ENCODE results near the gene POLG. TPM values are rescaled to one million over a fixed set of nuclear protein-coding genes. Genes with fewer than 3 reads are reported as not detected.

Gene POLG
- total RNA-seq, 1 donor from 2014 or later = 69.3 TPM

GRCh38 chr15:89377024-89377841 is 42.6 kb upstream of the POLG start:
- Mint-ChIP-seq H3K36me3 (ENCODE audit: insufficient read depth) (no peaks in the 10 kb centered on the region), H3K4me1 (ENCODE audit: low read depth) (no peaks in the 10 kb centered on the region), H3K4me3 (ENCODE audit: low read depth) (no peak overlapping the region), H3K27ac (no peak overlapping the region), H3K27me3 (peaks cover 94% of the 10 kb centered on the region), H3K9me3 (ENCODE audit: low read depth) (no peaks in the 10 kb centered on the region)
- TF ChIP-seq, protein P1, sequence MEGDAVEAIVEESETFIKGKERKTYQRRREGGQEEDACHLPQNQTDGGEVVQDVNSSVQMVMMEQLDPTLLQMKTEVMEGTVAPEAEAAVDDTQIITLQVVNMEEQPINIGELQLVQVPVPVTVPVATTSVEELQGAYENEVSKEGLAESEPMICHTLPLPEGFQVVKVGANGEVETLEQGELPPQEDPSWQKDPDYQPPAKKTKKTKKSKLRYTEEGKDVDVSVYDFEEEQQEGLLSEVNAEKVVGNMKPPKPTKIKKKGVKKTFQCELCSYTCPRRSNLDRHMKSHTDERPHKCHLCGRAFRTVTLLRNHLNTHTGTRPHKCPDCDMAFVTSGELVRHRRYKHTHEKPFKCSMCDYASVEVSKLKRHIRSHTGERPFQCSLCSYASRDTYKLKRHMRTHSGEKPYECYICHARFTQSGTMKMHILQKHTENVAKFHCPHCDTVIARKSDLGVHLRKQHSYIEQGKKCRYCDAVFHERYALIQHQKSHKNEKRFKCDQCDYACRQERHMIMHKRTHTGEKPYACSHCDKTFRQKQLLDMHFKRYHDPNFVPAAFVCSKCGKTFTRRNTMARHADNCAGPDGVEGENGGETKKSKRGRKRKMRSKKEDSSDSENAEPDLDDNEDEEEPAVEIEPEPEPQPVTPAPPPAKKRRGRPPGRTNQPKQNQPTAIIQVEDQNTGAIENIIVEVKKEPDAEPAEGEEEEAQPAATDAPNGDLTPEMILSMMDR (IDR thresholded peaks at IDR 0.05; ENCODE audit: unreplicated experiment) = no peak
- no peak for DNase-seq (ENCODE audit: low spot score, unreplicated experiment)

GRCh38 chr15:89376388-89376787 is 41.8 kb upstream of the POLG start:
- no peaks in the 10 kb centered on the region for H3K36me3 Mint-ChIP-seq (ENCODE audit: insufficient read depth)
- no peaks in the 10 kb centered on the region for H3K4me1 Mint-ChIP-seq (ENCODE audit: low read depth)
- TF ChIP-seq, protein P1 (IDR thresholded peaks at IDR 0.05; ENCODE audit: unreplicated experiment) = no peak
- no peak overlapping the region for H3K27ac Mint-ChIP-seq
- H3K4me3 Mint-ChIP-seq (ENCODE audit: low read depth) = no peak overlapping the region
- H3K9me3 Mint-ChIP-seq (ENCODE audit: low read depth) = no peaks in the 10 kb centered on the region
- H3K27me3 Mint-ChIP-seq = peaks cover 91% of the 10 kb centered on the region
- DNase-seq (ENCODE audit: low spot score, unreplicated experiment) = no peak

GRCh38 chr15:89375093-89376005 is 40.7 kb upstream of the POLG start:
- Mint-ChIP-seq H3K4me1 (ENCODE audit: low read depth) (no peaks in the 10 kb centered on the region), H3K27me3 (peaks cover 89% of the 10 kb centered on the region), H3K9me3 (ENCODE audit: low read depth) (no peaks in the 10 kb centered on the region), H3K36me3 (ENCODE audit: insufficient read depth) (no peaks in the 10 kb centered on the region), H3K4me3 (ENCODE audit: low read depth) (no peak overlapping the region), H3K27ac (no peak overlapping the region)
- TF ChIP-seq, protein P1 (IDR thresholded peaks at IDR 0.05; ENCODE audit: unreplicated experiment) = no peak
- DNase-seq (ENCODE audit: low spot score, unreplicated experiment) = no peak

GRCh38 chr15:89374086-89374981 is 39.7 kb upstream of the POLG start:
- DNase-seq (ENCODE audit: low spot score, unreplicated experiment) = no peak
- Mint-ChIP-seq H3K4me1 (ENCODE audit: low read depth) (no peaks in the 10 kb centered on the region), H3K9me3 (ENCODE audit: low read depth) (no peaks in the 10 kb centered on the region), H3K36me3 (ENCODE audit: insufficient read depth) (no peaks in the 10 kb centered on the region), H3K27me3 (peaks cover 89% of the 10 kb centered on the region), H3K4me3 (ENCODE audit: low read depth) (no peak overlapping the region), H3K27ac (no peak overlapping the region)
- TF ChIP-seq, protein P1 (IDR thresholded peaks at IDR 0.05; ENCODE audit: unreplicated experiment) = no peak

Measured in progenitor cell of endocrine pancreas (in vitro differentiated cells).